GM21515 (cell line): ENCODE results near the gene LCE1B.

Experiments
- ATAC-seq: cut with Tn5 transposase; IDR thresholded peaks from one replicate; pipeline ENCODE4 v1.9.1; 2021; ENCODE audit not compliant: unreplicated experiment

The LCE1B gene, protein sequence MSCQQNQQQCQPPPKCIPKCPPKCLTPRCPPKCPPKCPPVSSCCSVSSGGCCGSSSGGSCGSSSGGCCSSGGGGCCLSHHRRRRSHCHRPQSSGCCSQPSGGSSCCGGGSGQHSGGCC

GRCh38 chr1:152811671-152812070 is at the start of gene LCE1B:
Gene LCE1B (plus strand): TSS chr1:152811971. CDS start chr1:152812447, 476 bp downstream.
- ATAC-seq = no peak

DNA sequence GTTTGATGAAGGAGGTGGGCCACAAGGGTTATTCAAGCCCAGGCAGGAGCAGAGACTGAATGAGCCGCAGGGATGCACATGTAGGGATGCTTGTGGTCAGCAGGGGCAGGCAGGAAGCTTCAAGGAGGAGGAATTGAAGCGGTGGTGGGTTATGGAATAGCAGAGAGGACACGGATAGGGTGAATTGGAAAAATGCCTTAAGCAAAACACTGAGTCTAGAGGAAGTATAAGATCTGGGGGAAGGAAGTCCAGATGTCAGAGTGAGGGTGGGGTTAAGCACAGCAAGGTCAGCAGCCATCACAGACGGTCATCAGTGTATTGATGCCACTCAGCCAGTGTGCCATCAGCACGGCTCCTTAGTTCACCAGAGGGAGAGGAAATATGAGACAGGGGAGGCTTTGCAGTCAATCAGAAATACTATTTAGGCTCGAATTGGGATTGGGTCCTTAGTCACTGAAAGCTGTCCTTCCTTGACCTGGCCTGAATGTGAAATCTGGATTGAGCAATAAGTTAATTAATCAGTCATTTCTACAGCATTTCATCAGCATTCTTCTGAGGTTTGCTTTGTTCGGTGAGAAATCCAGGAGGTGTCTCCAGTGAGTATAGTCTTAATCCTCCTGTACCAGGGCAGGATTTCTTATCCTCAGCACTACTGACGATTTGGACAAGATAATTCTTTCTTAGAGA is 42.8 kb upstream of the LCE1B start:
- ATAC-seq = no peak

GRCh38 chr1:152770411-152770810 is 41.4 kb upstream of the LCE1B start:
- ATAC-seq = no peak

GRCh38 chr1:152774875-152775274 is 36.9 kb upstream of the LCE1B start, which contains the start of gene LCE1F:
Gene LCE1F (plus strand): TSS chr1:152775140. CDS start chr1:152776372, 1,232 bp downstream.
- ATAC-seq = no peak

DNA sequence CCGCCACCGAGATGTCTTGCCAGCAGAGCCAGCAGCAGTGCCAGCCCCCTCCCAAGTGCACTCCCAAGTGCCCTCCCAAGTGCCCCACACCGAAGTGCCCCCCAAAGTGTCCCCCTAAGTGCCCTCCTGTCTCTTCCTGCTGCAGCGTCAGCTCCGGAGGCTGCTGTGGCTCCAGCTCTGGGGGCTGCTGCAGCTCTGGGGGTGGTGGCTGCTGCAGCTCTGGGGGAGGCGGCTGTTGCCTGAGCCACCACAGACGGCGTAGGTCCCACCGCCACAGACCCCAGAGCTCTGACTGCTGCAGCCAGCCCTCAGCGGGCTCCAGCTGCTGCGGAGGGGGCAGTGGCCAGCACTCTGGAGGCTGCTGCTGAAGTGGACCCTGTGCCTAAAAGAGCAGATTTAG is 35.4 kb upstream of the LCE1B start:
- no peak for ATAC-seq

DNA sequence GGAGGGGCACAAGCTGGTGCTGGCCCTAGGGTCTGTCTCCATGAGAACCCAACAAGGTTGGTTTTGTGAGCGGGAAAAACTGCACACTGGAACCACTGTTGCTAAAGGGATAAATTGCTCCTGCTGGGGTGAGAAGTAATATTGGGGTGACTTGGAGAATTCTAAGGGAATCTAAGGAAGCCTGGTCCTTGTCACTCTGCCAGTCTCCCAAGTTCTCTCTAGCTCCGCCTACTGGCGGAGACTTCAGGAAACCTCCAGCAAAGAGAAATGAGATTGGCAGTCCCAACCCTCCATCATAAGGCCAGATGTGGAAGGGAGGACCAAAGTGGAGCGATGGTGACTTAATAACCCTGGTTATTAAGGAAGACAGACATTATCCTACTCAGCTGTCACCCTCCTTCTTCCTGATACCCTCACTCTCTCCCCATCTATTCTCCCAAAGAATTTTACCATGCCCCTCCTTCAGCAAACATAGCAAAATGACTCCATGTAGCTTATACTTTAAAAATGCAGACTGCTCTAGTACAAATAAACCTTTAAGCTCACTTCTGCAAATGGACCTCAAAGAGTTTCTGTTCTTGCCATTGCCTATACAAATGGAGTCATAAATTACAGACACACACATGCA is 34.1 kb upstream of the LCE1B start:
- no peak for ATAC-seq

DNA sequence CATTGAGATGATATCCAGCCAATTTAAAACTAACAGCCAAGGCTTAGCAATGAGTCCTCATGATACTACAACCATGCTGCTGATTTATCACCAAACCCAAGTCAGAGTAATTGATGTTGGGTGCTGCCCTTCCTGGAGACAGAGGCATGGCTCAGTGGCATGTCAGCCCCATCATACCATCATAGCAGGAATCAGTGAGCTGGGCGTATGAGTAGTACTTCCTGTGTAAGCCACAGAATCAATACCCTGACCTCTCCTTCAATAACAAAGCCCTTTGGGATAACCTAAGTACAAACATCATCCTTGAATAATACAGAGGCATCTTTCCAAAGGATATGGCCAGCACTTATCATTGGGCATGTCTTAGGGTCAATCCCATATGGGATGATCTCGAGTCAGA is 28.7 kb upstream of the LCE1B start:
- no peak for ATAC-seq

DNA sequence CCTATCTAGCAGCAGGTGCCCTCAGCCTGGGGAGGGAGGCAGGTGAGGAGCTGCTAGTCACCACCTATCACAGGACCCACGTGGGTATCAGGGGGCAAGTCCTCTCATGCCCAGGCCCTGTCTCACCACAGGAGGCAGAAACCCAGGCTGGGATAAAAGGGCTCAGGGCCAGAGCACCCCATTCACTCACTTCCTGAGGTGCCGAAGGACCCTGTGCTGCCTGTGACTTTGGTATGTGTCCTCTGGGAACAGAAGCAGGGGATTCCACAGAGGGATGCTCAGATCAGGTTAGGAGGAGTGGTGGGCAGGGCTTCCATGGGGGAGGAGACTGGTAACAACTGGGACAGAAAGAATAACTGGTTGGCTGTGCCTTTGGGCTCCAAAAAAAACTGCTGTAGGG is 25.7 kb upstream of the LCE1B start, which contains the start of gene LCE1E:
TSS of gene LCE1E (plus strand) at position 181 of the 400 bp plus-strand sequence. CDS start 1,043 bp downstream, outside the sequence.
- ATAC-seq = no peak

DNA sequence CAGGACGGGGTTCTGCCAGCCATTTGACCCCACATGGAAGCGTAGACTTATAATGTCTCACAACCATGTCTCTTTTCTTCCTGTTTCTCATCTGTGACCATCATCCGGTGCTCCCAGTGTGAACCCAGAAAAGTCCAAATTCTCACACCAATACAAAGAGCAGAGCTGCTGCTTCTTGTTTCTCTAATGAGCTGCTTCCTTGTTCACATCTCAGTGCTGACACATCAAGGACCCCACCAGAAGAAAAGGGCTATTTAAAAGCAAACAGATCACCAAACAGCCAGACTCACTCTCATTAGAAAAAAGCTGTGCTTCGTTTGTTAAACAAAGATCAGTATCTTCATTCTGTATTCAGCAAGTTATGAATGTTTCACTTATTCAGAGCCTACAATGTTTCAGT is 16.1 kb upstream of the LCE1B start:
- no peak for ATAC-seq

DNA sequence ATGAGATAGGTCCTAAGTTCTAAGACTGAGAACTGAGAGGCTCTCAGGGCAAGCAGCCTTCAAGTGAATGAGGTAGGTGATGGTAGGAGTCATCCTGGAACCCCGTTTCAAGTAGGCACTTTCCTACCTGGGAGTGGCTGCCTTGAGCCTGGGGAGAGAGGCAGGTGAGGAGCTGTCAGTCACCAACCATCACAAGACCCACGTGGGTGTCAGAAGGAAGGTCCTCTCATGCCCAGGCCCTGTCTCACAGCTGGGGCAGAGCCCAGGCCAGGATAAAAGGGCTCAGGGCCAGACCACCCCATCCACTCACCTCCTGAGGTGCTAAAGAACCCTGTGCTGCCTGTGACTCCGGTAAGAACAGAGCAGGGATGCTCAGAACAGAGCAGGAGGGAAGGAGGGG is 15.3 kb upstream of the LCE1B start, which contains the start of gene LCE1D:
TSS of gene LCE1D (plus strand) at position 301 of the 400 bp plus-strand sequence. CDS start 1,074 bp downstream, outside the sequence.
- ATAC-seq = no peak

DNA sequence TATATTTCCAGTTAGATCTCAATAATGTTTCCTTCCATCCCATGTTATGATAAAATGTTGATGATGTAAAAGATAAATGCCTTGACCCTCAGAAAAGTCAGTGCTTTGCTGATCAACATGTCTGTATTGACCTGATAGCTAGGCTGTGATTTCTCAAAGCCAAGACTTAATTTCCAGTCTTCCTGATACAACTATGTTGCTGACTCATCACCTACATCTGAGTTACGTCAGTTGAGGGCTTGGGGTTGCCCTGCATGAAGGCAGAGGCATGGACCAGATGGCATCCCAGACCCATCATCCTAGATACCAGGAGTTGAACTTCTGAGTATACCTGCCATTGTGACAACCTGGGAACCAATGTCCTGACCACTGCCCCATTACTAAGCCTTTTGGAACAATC is 10.4 kb upstream of the LCE1B start:
- ATAC-seq = no peak

GRCh38 chr1:152806576-152806975 is 5.2 kb upstream of the LCE1B start, which contains the start of gene LCE1C:
Gene LCE1C (minus strand): TSS chr1:152806651. CDS start chr1:152805478, 1,173 bp downstream.
- no peak for ATAC-seq

DNA sequence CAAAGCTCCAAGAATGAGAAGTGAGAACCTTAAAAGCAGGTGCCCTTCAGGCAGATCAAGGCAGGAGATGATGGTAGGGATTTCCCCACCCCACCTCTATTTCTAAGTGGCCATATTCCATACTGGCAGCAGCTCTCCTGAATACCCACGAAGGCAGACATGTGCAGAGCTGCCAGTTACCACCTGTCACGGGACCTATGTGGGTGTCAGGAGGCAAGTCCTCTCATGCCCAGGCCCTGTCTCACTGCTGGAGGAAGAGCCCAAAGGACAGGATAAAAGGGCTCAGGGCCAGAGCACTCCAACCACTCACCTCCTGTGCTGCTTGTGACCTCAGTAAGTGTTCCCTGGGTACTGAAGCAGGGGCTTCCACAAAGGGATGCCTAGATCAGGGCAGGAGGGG is 721 bp upstream of the LCE1B start:
- no peak for ATAC-seq

DNA sequence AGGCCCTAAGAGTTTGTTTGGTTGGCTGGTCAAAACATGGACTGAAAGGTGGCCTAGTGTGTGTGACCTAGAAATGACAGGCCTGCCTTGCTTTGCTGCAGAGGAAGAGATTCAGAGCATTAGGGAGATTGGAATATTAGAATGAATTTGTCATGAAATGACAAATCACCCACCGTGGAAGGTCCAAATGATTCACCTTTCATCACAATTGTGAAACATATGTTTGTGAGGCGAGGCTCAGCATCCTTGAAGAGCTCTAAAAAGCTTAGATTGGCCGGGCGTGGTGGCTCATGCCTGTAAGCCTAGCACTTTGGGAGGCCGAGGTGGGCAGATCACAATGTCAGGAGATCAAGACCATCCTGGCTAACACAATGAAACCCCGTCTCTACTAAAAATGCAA is 5.5 kb downstream of the LCE1B start:
- no peak for ATAC-seq

DNA sequence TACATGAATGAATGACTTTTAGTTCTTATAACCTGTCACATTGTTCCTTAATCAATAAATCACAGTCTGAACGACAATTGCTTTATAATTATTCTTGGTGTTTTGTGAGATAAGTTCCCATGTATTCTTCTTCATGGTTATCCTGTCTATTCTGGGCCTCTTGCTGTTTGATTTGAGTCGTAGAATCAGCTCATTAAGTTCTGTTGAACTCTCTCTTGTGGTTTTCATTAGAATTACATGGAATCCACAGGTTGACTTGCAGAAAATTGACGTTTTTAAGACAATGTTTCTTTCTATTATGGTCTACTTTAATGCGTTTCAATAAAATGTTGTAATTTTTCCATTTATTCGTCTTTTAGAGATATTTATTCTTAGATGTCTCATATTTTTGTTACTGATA is 11.5 kb downstream of the LCE1B start:
- no peak for ATAC-seq

- ATAC-seq = no peak
Measured at GRCh38 chr1:152824964-152825363, 13.2 kb downstream of the LCE1B start.

GRCh38 chr1:152827173-152827572 is 15.4 kb downstream of the LCE1B start, which contains the start of gene LCE1A:
Gene LCE1A (plus strand): TSS chr1:152827473. CDS start chr1:152827473, 0 bp downstream.
- ATAC-seq = no peak

- ATAC-seq = no peak
Measured at GRCh38 chr1:152836870-152837269, 25.1 kb downstream of the LCE1B start.

DNA sequence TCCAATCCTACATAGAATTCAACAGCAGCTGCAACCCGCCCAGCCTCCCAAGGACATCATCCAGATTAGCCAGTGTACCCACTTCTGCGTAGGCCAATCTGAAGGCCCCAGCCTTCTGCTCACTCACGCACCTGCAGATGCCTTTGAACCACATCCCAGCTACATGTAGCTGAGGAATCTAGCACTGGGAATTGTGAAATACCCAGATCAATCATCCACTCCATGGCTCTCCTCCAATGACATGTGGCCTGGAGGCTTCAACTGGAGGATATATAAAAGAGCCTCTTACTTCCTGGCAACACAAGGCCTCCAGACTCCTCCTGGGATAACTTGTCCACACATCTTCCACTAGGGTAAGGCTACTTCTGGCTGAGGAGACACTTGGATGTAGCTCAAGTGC is 30.8 kb downstream of the LCE1B start, which contains the start of gene LCE6A:
TSS of gene LCE6A (plus strand) at position 301 of the 400 bp plus-strand sequence. CDS start 665 bp downstream, outside the sequence.
- ATAC-seq = no peak

GRCh38 chr1:152855661-152856060 is 43.9 kb downstream of the LCE1B start:
- ATAC-seq = no peak

DNA sequence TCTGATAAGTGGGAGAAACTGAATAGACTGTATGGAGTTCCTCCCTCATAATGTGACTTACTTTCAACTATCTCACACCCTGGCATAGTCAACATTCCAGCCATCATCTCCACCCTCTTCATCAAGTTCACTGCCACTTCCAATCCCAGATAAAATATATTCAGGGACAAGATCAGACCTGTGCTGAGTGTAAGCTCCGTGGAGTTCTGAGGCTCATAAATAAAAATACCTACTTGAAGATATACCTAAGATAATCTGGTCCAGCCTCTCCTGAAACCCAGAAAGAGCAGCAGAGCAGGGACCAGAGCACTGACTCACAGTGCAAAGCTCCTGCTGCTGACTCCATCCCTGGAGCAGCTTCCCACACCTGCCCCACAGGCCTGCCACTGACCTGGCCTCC is 46.3 kb downstream of the LCE1B start:
- ATAC-seq = no peak

GRCh38 chr1:152859696-152860095 is 47.9 kb downstream of the LCE1B start, which contains the start of gene LCE7A:
Gene LCE7A (plus strand): TSS chr1:152859996. CDS start chr1:152860698, 702 bp downstream.
- no peak for ATAC-seq
